Thoracic aorta (tissue), 2 donors: ENCODE results near the gene B2M. TPM values are rescaled to one million over a fixed set of nuclear protein-coding genes. Genes with fewer than 3 reads are reported as not detected.
"Not testable (repeated sequence)": the region's sequence is repeated elsewhere in the genome, so short reads cannot be mapped to it uniquely, and the experiment has no call there.

Experiments used
- ATAC-seq: fragments of 150-250 bp; one replicate; pipeline ENCODE4 v1.8.0; 2017; ENCODE audit warnings: low read depth; ENCODE audit not compliant: insufficient number of reproducible peaks, low FRiP score
- DNase-seq: peaks from one replicate; pipeline ENCODE4 v3.0.0-alpha.2; 2020; ENCODE audit warnings: low spot score
- H3K27ac ChIP-seq, 2 donors: fragments of 200-600 bp; sonication (generic); 1 replicate in 1 of 2; 2 replicates in 1 of 2; pipeline ENCODE4 v1.5.1; 2016; ENCODE audit warnings: mild to moderate bottlenecking in 2 of 2, moderate library complexity in 2 of 2
- H3K27me3 ChIP-seq: fragments of 200-600 bp; sonication (generic); replicated peaks from 2 replicates; pipeline ENCODE4 v1.6.0; 2016; ENCODE audit warnings: mild to moderate bottlenecking; ENCODE audit not compliant: insufficient read depth
- H3K36me3 ChIP-seq: fragments of 200-600 bp; sonication (generic); one replicate; pipeline ENCODE4 v1.5.1; 2016
- H3K4me1 ChIP-seq, 2 donors: fragments of 200-600 bp; sonication (generic); 1 replicate in 1 of 2; 2 replicates in 1 of 2; pipeline versions ENCODE4 v1.5.1 to v1.6.0; 2016; ENCODE audit warnings: low read depth in 2 of 2, mild to moderate bottlenecking in 1 of 2; ENCODE audit not compliant: control insufficient read depth in 1 of 2
- H3K4me3 ChIP-seq: fragments of 200-600 bp; sonication (generic); 2 replicates; pipeline ENCODE4 v1.5.1; 2016; ENCODE audit warnings: mild to moderate bottlenecking
- H3K9me3 ChIP-seq: fragments of 200-600 bp; sonication (generic); 2 replicates; pipeline ENCODE4 v1.5.1; 2016
- total RNA-seq, 2 donors: library from RNA; depleted of rRNA; stranded (reverse); fragments of >200 nt; gene quantifications; one replicate each; pipeline versions ENCODE4 v1.1.0 to v1.2.3, GENCODE V29; 2016
- TF ChIP-seq, protein P1 (sequence below): fragments of 200-600 bp; sonication (generic); IDR thresholded peaks from one replicate; pipeline ENCODE4 v1.5.1; 2019; ENCODE audit warnings: antibody characterized with exemption

B2M gene
- total RNA-seq, 2 donors from 2014 or later: 2,389 to 3,309 TPM

DNA sequence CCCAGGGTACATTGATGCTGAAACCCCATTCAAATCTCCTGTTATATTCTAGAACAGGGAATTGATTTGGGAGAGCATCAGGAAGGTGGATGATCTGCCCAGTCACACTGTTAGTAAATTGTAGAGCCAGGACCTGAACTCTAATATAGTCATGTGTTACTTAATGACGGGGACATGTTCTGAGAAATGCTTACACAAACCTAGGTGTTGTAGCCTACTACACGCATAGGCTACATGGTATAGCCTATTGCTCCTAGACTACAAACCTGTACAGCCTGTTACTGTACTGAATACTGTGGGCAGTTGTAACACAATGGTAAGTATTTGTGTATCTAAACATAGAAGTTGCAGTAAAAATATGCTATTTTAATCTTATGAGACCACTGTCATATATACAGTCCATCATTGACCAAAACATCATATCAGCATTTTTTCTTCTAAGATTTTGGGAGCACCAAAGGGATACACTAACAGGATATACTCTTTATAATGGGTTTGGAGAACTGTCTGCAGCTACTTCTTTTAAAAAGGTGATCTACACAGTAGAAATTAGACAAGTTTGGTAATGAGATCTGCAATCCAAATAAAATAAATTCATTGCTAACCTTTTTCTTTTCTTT is 5.8 kb downstream of the B2M start:
- Histone ChIP-seq H3K36me3 (peaks cover 33% of the 10 kb centered on the region), H3K27me3 (no peaks in the 10 kb centered on the region), H3K4me3 (no peak overlapping the region), H3K4me1 (peaks cover 15 to 37% of the 10 kb centered on the region in 2 donors), H3K9me3 (no peaks in the 10 kb centered on the region), H3K27ac (no peak overlapping the region)
- TF ChIP-seq, protein P1, sequence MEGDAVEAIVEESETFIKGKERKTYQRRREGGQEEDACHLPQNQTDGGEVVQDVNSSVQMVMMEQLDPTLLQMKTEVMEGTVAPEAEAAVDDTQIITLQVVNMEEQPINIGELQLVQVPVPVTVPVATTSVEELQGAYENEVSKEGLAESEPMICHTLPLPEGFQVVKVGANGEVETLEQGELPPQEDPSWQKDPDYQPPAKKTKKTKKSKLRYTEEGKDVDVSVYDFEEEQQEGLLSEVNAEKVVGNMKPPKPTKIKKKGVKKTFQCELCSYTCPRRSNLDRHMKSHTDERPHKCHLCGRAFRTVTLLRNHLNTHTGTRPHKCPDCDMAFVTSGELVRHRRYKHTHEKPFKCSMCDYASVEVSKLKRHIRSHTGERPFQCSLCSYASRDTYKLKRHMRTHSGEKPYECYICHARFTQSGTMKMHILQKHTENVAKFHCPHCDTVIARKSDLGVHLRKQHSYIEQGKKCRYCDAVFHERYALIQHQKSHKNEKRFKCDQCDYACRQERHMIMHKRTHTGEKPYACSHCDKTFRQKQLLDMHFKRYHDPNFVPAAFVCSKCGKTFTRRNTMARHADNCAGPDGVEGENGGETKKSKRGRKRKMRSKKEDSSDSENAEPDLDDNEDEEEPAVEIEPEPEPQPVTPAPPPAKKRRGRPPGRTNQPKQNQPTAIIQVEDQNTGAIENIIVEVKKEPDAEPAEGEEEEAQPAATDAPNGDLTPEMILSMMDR: no peak
- no peak for ATAC-seq
- DNase-seq: no peak

DNA sequence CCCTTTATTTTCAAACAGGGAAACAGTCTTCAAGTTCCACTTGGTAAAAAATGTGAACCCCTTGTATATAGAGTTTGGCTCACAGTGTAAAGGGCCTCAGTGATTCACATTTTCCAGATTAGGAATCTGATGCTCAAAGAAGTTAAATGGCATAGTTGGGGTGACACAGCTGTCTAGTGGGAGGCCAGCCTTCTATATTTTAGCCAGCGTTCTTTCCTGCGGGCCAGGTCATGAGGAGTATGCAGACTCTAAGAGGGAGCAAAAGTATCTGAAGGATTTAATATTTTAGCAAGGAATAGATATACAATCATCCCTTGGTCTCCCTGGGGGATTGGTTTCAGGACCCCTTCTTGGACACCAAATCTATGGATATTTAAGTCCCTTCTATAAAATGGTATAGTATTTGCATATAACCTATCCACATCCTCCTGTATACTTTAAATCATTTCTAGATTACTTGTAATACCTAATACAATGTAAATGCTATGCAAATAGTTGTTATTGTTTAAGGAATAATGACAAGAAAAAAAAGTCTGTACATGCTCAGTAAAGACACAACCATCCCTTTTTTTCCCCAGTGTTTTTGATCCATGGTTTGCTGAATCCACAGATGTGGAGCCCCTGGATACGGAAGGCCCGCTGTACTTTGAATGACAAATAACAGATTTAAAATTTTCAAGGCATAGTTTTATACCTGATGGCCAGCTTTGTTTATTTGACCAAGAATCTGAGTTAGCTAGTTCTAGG is 7.0 kb downstream of the B2M start:
- Histone ChIP-seq H3K4me3 (no peak overlapping the region), H3K36me3 (peaks cover 33% of the 10 kb centered on the region), H3K27ac (no peak overlapping the region), H3K9me3 (no peaks in the 10 kb centered on the region), H3K27me3 (no peaks in the 10 kb centered on the region), H3K4me1 (peaks cover 16 to 30% of the 10 kb centered on the region in 2 donors)
- no peak for ATAC-seq
- no peak for DNase-seq
- TF ChIP-seq, protein P1: no peak

DNA sequence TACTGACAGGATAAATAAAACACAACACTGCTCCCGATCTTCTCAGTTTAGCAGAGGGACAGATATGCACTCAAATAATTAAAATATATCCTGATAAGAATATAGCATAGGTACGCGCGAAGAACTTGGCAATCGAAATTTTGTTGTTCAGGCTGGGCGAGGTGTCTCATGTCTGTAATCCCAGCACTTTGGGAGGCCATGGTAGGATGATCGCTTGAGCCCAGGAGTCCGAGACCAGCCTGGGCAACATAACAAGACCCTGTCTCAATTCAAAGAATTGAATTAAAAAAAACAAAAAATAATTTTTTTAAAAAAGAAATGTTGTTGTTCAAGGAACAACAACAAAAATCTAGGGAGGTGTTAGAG is 7.6 kb downstream of the B2M start:
- Histone ChIP-seq H3K27ac (no peak overlapping the region), H3K9me3 (no peaks in the 10 kb centered on the region), H3K4me1 (peaks cover 12 to 29% of the 10 kb centered on the region in 2 donors), H3K4me3 (no peak overlapping the region), H3K36me3 (peaks cover 33% of the 10 kb centered on the region), H3K27me3 (no peaks in the 10 kb centered on the region)
- TF ChIP-seq, protein P1: no peak
- no peak for ATAC-seq
- DNase-seq: no peak

DNA sequence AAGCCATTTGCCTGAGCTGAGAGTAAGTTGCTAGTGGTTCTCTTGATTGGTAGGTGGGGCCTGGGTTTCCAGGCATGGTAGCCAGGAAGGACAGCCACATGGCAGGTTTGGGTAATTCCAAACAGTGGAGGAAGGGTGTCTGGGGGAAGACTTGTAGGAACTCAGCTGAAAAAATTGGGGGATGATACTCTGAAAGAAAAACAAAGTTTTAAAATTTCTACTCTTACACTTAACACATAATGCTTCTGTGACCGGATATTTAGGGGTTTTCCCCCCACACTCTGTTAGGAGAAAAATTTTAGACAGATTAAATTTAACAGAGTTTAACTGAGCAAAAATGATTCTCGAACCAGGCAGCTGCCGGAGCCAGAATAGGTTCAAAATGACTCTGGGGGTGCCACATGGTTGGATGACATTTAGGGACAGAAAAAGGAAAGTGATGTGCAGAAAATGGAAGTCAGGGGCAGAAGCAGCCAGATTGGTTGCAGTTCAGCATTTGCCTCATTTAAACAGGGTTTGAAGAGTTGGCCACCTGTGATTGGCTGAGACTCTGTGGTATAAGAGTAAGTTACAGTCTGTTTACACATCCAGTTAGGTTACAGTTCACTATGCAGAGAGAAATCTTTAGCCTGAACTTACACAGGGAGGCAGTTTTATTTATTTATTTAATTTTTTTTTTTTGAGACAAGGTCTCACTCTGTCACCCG is 8.1 kb downstream of the B2M start:
- Histone ChIP-seq H3K27ac (no peak overlapping the region), H3K4me3 (no peak overlapping the region), H3K9me3 (no peaks in the 10 kb centered on the region), H3K27me3 (no peaks in the 10 kb centered on the region), H3K4me1 (peaks cover 7 to 23% of the 10 kb centered on the region in 2 donors), H3K36me3 (peaks cover 33% of the 10 kb centered on the region)
- TF ChIP-seq, protein P1: no peak
- no peak for ATAC-seq
- no peak for DNase-seq

DNA sequence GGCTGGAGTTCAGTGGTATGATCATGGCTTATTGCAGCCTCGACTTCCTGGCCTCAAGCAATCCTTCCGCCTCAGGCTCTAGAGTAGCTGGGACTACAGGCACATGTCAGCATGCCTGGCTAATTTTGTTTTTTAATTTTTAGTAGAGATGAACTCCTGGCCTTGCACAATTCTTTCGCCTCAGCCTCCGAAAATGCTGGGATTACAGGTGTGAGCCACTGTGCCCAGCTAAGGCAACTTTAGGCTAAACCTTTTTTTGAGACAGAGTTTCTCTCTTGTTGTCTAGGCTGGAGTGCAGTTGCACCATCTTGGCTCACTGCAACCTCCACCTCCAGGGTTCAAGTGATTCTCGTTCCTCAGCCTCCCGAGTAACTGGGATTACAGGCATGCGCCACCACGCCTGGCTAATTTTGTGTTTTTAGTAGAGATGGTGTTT is 8.7 kb downstream of the B2M start:
- peaks cover 33% of the 10 kb centered on the region for H3K36me3 ChIP-seq
- H3K27ac ChIP-seq, DNase-seq, ATAC-seq, H3K9me3 ChIP-seq, H3K27me3 ChIP-seq, H3K4me3 ChIP-seq: not testable (repeated sequence)
- H3K4me1 ChIP-seq: peaks cover 3 to 18% of the 10 kb centered on the region in 2 donors
